Smooth muscle cell of trachea (primary cell): ENCODE measurements around the gene SMIM12. TPM values are rescaled to one million over a fixed set of nuclear protein-coding genes. Genes with fewer than 3 reads are reported as not detected.

Source experiments
- total RNA-seq: library from RNA; depleted of rRNA; stranded (reverse); fragments of >200 nt; gene quantifications from 2 replicates; pipeline ENCODE4 v1.2.1, GENCODE V29; 2014

The SMIM12 gene
- total RNA-seq, result 22.8 and 38.5 TPM in 2 replicates

GRCh38 chr1:34859446-34860200 is at the start of gene SMIM12:
Gene SMIM12 (minus strand): TSS chr1:34859749. CDS start chr1:34855977, 3,772 bp downstream.

Other genes with a start within 250 kb of the SMIM12 start
- 0.15 TPM in 1 of 2 replicates, not detected in the other for gene GJB5, start 104.7 kb downstream of the SMIM12 start, total RNA-seq
- not detected in 2 replicates for gene GJB4, start 100.0 kb downstream of the SMIM12 start, total RNA-seq
- gene GJB3, start 78.5 kb downstream of the SMIM12 start, total RNA-seq, result not detected in 2 replicates
- 0.15 TPM in 1 of 2 replicates, not detected in the other for gene GJA4, start 66.8 kb downstream of the SMIM12 start, total RNA-seq
- gene DLGAP3, start 69.9 kb upstream of the SMIM12 start, total RNA-seq, result 0.17 TPM in 1 of 2 replicates, not detected in the other
- gene TMEM35B, start 125.6 kb upstream of the SMIM12 start, total RNA-seq, result 35.9 and 39.0 TPM in 2 replicates
- gene ZMYM6, start 172.2 kb upstream of the SMIM12 start, total RNA-seq, result 19.6 and 22.8 TPM in 2 replicates
- 14.9 and 23.1 TPM in 2 replicates for gene ZMYM1, start 219.6 kb upstream of the SMIM12 start, total RNA-seq